Heart left ventricle (tissue), 13 donors: Measurements from ENCODE around the gene TPP2.

Experiments used
- CTCF ChIP-seq, 12 donors: fragments of 200-600 bp; sonication (generic) in 4 of 12; IDR thresholded peaks; one replicate each; pipeline versions ENCODE4 v1.5.0 to v1.8.0; 2018 to 2022; ENCODE audit warnings: antibody characterized with exemption in 12 of 12, mild to moderate bottlenecking in 5 of 12
- POLR2A ChIP-seq, 2 donors: fragments of 450-650 bp; IDR thresholded peaks; one replicate each; pipeline ENCODE4 v1.6.1; 2017; ENCODE audit warnings: antibody characterized with exemption in 2 of 2, mild to moderate bottlenecking in 2 of 2, moderate library complexity in 2 of 2
- donor health status: ischemic (EF 13 %, LVEDD 7.1; RV severe dilation, severe dysfunction).
- donor health status: DM: no; HTN: yes; CAD: no.
- donor health status: DM: no; HTN: no; CAD: no.
- donor health status: ischemic (EF 25% LVEDD 6.9; RV normal size, moderate dysfunction).
- donor health status: ischemic (EF 25% LVEDD 5.7; RV mildly dilated, moderate dysfunction).
- donor health status: ischemic (EF 35%, LVEDD 5.7; RV mildly dilated, moderate dysfunction).
- donor health status: nonischemic (EF 11% LVEDD 7.7; RV severe dilation, severe dysfunction).
- donor health status: DM: yes; HTN: yes; CAD: no.
- donor health status: PGD.
- donor health status: ischemic (EF 29% LVEDD 5.4; RV normal size, mild dysfunction).
- donor health status: nonischemic (EF 23%, LVEDD 6.1; RV moderate dilation, normal function).

- no peak for TF ChIP-seq CTCF (IDR thresholded peaks at IDR 0.05)
- no peak for TF ChIP-seq POLR2A (IDR thresholded peaks at IDR 0.05)
Measured at GRCh38 chr13:102693250-102693649, 96.5 kb downstream of the TPP2 start.
